ENCODE results near the gene PLA2G6.
"Not testable (repeated sequence)": the region's sequence is repeated elsewhere in the genome, so short reads cannot be mapped to it uniquely, and the experiment has no call there.

PLA2G6 gene

DNA sequence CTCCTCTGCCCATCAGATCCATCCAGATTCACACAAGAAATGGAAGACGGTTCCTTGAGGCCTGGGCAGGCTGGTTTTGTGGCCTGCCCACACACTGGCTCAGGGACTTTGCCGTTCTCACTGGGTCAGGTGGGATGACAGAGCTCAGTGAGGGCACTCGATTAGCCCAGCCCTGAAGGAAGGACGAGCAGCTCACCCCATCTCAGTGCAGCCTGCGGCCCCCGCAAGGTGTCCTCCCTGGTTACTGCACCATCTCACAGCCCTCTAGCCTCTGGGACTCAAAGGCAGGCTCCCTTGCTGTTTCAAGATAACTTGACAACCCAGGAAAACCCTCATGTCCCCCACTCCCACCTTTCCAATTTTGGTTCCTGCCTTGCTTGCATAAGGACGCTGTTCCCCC is 101.8 kb downstream of the PLA2G6 start:
- no peak for DNase-seq (ENCODE audit: extremely low read depth, low read depth)
- TF ChIP-seq, protein P1, sequence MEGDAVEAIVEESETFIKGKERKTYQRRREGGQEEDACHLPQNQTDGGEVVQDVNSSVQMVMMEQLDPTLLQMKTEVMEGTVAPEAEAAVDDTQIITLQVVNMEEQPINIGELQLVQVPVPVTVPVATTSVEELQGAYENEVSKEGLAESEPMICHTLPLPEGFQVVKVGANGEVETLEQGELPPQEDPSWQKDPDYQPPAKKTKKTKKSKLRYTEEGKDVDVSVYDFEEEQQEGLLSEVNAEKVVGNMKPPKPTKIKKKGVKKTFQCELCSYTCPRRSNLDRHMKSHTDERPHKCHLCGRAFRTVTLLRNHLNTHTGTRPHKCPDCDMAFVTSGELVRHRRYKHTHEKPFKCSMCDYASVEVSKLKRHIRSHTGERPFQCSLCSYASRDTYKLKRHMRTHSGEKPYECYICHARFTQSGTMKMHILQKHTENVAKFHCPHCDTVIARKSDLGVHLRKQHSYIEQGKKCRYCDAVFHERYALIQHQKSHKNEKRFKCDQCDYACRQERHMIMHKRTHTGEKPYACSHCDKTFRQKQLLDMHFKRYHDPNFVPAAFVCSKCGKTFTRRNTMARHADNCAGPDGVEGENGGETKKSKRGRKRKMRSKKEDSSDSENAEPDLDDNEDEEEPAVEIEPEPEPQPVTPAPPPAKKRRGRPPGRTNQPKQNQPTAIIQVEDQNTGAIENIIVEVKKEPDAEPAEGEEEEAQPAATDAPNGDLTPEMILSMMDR (IDR thresholded peaks at IDR 0.05; ENCODE audit: low read depth, low read length, missing control alignments) = no peak
- no peak overlapping the region for H3K4me3 ChIP-seq (replicated peaks; ENCODE audit: low read depth, low read length)

- H3K4me3 ChIP-seq (replicated peaks; ENCODE audit: low read depth, low read length); DNase-seq (ENCODE audit: extremely low read depth, low read depth): not testable (repeated sequence)
Measured at GRCh38 chr22:38079208-38079607, 102.4 kb downstream of the PLA2G6 start.

- no peak overlapping the region for H3K4me3 ChIP-seq (replicated peaks; ENCODE audit: low read depth, low read length)
- DNase-seq (ENCODE audit: extremely low read depth, low read depth) = no peak
- TF ChIP-seq, protein P1 (IDR thresholded peaks at IDR 0.05; ENCODE audit: low read depth, low read length, missing control alignments) = no peak
Measured at GRCh38 chr22:38078046-38078840, 103.4 kb downstream of the PLA2G6 start.

DNA sequence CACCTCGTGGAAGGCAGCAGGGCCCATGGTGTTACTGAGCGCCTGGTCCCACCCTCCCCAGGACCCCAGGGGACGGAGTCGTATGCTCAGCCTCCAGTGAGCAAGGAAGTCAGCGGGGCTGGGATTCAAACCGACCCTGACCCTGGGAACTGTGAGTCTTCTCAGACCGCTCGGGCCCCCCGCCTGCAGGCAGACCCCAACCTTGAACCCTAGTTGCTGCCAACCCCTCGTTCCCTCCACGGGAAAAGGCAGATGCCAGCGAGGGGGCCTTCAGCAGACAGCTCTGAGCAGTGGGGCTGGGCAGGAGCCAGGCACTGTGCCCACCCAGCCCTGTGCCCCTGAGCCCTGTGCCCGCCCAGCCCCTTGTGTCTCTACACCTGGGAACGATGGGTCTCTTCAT is 104.0 kb downstream of the PLA2G6 start:
- no peak for DNase-seq (ENCODE audit: extremely low read depth, low read depth)
- no peak overlapping the region for H3K4me3 ChIP-seq (replicated peaks; ENCODE audit: low read depth, low read length)
- TF ChIP-seq, protein P1 (IDR thresholded peaks at IDR 0.05; ENCODE audit: low read depth, low read length, missing control alignments) = no peak

DNA sequence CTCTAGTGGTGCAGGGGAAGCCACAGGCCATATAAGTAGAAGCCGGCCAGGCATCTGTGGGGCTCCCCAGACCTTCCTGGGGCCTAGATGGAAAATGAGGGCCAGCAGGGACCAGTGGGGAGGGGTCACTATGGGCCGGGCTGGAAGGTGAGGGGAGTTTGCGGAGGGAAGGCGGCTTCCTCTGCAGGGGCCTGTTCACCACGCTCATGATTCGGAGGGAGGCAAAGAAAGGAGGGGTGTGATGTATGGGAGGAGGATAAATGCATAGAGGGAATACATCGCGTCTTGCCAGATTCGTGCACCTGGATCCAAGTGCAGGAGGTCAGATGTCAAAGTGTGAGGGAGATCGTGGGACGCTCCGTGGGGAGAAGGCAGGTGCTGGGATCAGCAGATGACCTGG is 104.5 kb downstream of the PLA2G6 start:
- no peak overlapping the region for H3K4me3 ChIP-seq (replicated peaks; ENCODE audit: low read depth, low read length)
- no peak for DNase-seq (ENCODE audit: extremely low read depth, low read depth)
- TF ChIP-seq, protein P1 (IDR thresholded peaks at IDR 0.05; ENCODE audit: low read depth, low read length, missing control alignments) = no peak

DNA sequence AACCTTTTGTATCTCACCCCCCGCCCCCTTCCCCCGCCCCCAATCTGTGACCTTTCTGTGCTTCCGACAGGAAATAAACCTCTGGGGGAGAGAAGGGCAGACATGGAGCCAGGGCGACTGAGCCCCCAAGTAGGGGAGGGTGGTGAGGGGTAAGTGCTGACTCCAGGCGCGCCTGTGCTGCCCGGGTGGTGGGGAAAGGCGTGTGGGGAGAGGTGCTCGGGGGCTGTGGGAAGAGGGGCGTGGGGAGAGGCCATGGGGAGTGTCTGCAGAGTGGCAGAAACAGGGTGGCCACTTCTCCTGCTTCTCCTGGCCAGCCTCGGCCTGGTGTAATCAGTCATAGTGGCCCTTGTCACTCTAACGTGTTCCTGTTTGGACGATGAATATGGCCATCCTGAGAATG is 105.7 kb downstream of the PLA2G6 start:
- TF ChIP-seq, protein P1 (IDR thresholded peaks at IDR 0.05; ENCODE audit: low read depth, low read length, missing control alignments) = no peak
- no peak overlapping the region for H3K4me3 ChIP-seq (replicated peaks; ENCODE audit: low read depth, low read length)
- DNase-seq (ENCODE audit: extremely low read depth, low read depth) = no peak

DNA sequence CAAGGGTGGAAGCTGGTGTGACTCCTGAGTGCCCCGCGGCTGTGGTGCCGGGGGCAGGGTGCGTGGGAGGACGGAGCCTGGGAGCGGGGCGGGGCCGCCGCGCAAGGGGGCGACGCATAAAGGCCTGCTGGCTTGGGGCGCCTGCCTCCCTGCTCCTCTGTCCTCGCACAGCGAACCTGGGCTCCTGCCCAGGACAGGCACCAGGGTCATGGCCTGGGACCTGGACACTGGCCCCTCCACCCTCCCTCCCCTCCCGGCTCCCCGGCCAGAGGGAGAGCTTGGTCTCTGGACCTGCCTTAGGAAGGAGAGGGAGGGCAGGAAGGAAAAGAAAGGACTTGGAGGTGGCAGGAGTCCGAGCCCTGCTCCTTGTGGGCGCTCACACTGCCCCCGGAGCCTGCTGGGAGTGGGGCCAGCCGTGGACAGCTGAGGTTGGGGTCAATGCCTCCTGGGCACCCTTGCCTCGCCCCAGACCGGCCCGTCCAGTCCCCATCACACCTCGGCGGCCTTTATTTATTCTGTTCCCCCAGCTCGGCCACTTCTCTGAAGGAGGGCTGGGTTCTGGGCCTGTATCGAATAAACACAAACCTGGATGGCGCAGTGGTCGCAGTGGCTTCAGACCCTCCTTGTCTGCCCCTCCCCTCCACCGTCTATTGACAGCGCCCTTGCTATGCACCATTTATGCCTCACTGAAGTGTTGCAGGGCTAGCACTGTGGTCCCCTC is 106.4 kb downstream of the PLA2G6 start:
- H3K4me3 ChIP-seq (replicated peaks; ENCODE audit: low read depth, low read length) = no peak overlapping the region
- DNase-seq (ENCODE audit: extremely low read depth, low read depth) = no peak
- TF ChIP-seq, protein P1 (IDR thresholded peaks at IDR 0.05; ENCODE audit: low read depth, low read length, missing control alignments) = no peak
